Keratinocyte (primary cell): ENCODE results near the gene SLFN12. TPM values are rescaled to one million over a fixed set of nuclear protein-coding genes. Genes with fewer than 3 reads are reported as not detected.

ENCODE experiments used
- DNase-seq: peaks from one replicate; pipeline ENCODE4 v3.0.0-alpha.2; 2011; ENCODE audit warnings: low read depth, missing footprints, low spot score
- FAIRE-seq: peaks from 2 replicates; lab custom pipeline; 2011; peaks lifted over from hg19 to GRCh38; lab: Jason Lieb, UNC
- H2AFZ ChIP-seq: 2 replicates; pipeline ENCODE4 v1.6.0; 2012; ENCODE audit warnings: low read length, control low read depth, inconsistent platforms; ENCODE audit not compliant: control insufficient read depth
- H3K27ac ChIP-seq: 2 replicates; pipeline ENCODE4 v1.5.1; 2011; ENCODE audit warnings: low read length; ENCODE audit not compliant: control insufficient read depth, insufficient read depth
- H3K27me3 ChIP-seq: 3 replicates; pipeline ENCODE4 v1.6.0; 2011; ENCODE audit warnings: low read length; ENCODE audit not compliant: control insufficient read depth, insufficient read depth; ENCODE audit errors: extremely low read depth
- H3K36me3 ChIP-seq, 2 experiments: 2 replicates in 1 of 2; 3 replicates in 1 of 2; pipeline ENCODE4 v1.5.1; 2011; ENCODE audit warnings: low read length in 2 of 2, mild to moderate bottlenecking in 1 of 2; ENCODE audit not compliant: control insufficient read depth in 2 of 2, insufficient read depth in 2 of 2; ENCODE audit errors: extremely low read depth in 1 of 2
- H3K4me1 ChIP-seq: 3 replicates; pipeline ENCODE4 v1.5.1; 2011; ENCODE audit warnings: low read length; ENCODE audit not compliant: control insufficient read depth, insufficient read depth; ENCODE audit errors: extremely low read depth
- H3K4me2 ChIP-seq: 3 replicates; pipeline ENCODE4 v1.6.0; 2011; ENCODE audit warnings: low read depth, low read length; ENCODE audit not compliant: control insufficient read depth, insufficient read depth; ENCODE audit errors: extremely low read depth
- H3K4me3 ChIP-seq, 3 experiments: fragments of 200-600 bp in 1 of 3; sonication (generic) in 1 of 3; 2 replicates in 2 of 3; 3 replicates in 1 of 3; pipeline ENCODE4 v1.5.1; 2011 to 2016; ENCODE audit warnings: low read length in 3 of 3, mild to moderate bottlenecking in 3 of 3, control low read depth in 2 of 3, inconsistent platforms in 1 of 3, low read depth in 1 of 3, mixed read lengths in 1 of 3, mixed run types in 1 of 3, moderate library complexity in 1 of 3; ENCODE audit not compliant: control insufficient read depth in 2 of 3, insufficient read depth in 2 of 3; ENCODE audit errors: extremely low read depth in 1 of 3
- H3K79me2 ChIP-seq: 2 replicates; pipeline ENCODE4 v1.6.0; 2012; ENCODE audit warnings: low read length; ENCODE audit not compliant: control insufficient read depth, insufficient read depth
- H3K9ac ChIP-seq: 3 replicates; pipeline ENCODE4 v1.6.0; 2011; ENCODE audit warnings: low read length; ENCODE audit not compliant: control insufficient read depth, insufficient read depth; ENCODE audit errors: extremely low read depth
- H3K9me1 ChIP-seq: 3 replicates; pipeline ENCODE4 v1.6.0; 2011; ENCODE audit warnings: low read length; ENCODE audit not compliant: control insufficient read depth, insufficient read depth; ENCODE audit errors: extremely low read depth
- H3K9me3 ChIP-seq: 2 replicates; pipeline ENCODE4 v1.5.1; 2012; ENCODE audit warnings: low read depth, low read length; ENCODE audit not compliant: control insufficient read depth
- H4K20me1 ChIP-seq: 3 replicates; pipeline ENCODE4 v1.6.0; 2011; ENCODE audit warnings: low read length; ENCODE audit not compliant: control insufficient read depth, insufficient read depth; ENCODE audit errors: extremely low read depth
- EZH2 ChIP-seq: IDR thresholded peaks from one replicate; pipeline ENCODE4 v1.6.1; 2012; ENCODE audit warnings: inconsistent platforms, mild to moderate bottlenecking, low read length, moderate library complexity
- dilution Hi-C: fragments of 300-500 bp; cut with MboI; formaldehyde crosslinking; loops from one replicate; pipeline ENCODE4 v1.7.0; 2020; ENCODE audit warnings: low sequenced_read_pairs; ENCODE audit not compliant: extremely low pct_ligation_motif_present
- polyA plus RNA-seq, 5 experiments: library from polyadenylated mRNA; depleted of rRNA in 3 of 5; stranded (reverse) in 3 of 5; stranded (forward) in 1 of 5; unstranded in 1 of 5; fragments of >200 nt; gene quantifications; 1 replicate in 1 of 5; 2 replicates in 3 of 5; 3 replicates in 1 of 5; pipeline versions ENCODE4 v1.2.1 to v1.2.3, GENCODE V29; 2011 to 2012; ENCODE audit warnings: missing spikeins in 2 of 5, low read depth in 1 of 5, low replicate concordance in 1 of 5
- TF ChIP-seq, protein P1 (sequence below), 3 experiments: IDR thresholded peaks in 1 of 3; conservative IDR thresholded peaks in 1 of 3; optimal IDR thresholded peaks in 1 of 3; 2 replicates in 2 of 3; 3 replicates in 1 of 3; pipeline versions ENCODE3 to v1.5.1; 2011; ENCODE audit warnings: low read length in 3 of 3, mild to moderate bottlenecking in 3 of 3, moderate library complexity in 2 of 3, control low read depth in 1 of 3, inconsistent platforms in 1 of 3; ENCODE audit not compliant: insufficient read depth in 2 of 3; ENCODE audit errors: extremely low read depth in 1 of 3

Gene SLFN12
- polyA plus RNA-seq, 1 donor (not counting 4 experiments of a cell fraction or from before 2014, with no cell fraction given) = 15.2 TPM

DNA sequence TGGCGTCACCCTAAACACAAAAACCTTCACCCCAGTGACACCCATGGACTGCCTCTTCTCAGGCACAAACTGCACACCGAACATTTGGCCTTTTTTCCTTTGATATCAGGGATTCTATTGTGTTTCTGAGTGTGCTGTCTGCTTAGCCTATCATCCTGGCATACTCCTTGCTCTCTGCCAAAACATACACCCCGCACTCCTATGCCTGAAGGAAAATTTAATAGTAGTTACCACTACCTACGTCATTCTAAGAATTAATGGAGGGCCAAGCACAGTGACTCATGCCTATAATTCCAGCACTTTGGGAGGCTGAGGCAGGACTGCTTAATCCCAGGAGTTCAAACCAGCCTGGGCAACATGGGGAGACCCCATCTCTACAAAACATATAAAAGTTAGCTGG, 36.2 kb upstream of the SLFN12 start:
- DNase-seq (no peak), FAIRE-seq (no peak)
- H3K36me3 ChIP-seq = no peaks in the 10 kb centered on the region
- H3K9me3 ChIP-seq = no peaks in the 10 kb centered on the region
- H3K4me2 ChIP-seq = no peak overlapping the region
- peaks cover 8% of the 10 kb centered on the region for H3K27me3 ChIP-seq
- no peak overlapping the region for H2AFZ ChIP-seq
- H3K27ac ChIP-seq = no peak overlapping the region
- H3K9me1 ChIP-seq = no peaks in the 10 kb centered on the region
- H3K9ac ChIP-seq = no peak overlapping the region
- H3K4me1 ChIP-seq = no peaks in the 10 kb centered on the region
- H3K4me3 ChIP-seq = no peak overlapping the region
- H3K79me2 ChIP-seq = no peaks in the 10 kb centered on the region
- dilution Hi-C loops = no loop called here
- H4K20me1 ChIP-seq = no peaks in the 10 kb centered on the region
- TF ChIP-seq, protein P1, sequence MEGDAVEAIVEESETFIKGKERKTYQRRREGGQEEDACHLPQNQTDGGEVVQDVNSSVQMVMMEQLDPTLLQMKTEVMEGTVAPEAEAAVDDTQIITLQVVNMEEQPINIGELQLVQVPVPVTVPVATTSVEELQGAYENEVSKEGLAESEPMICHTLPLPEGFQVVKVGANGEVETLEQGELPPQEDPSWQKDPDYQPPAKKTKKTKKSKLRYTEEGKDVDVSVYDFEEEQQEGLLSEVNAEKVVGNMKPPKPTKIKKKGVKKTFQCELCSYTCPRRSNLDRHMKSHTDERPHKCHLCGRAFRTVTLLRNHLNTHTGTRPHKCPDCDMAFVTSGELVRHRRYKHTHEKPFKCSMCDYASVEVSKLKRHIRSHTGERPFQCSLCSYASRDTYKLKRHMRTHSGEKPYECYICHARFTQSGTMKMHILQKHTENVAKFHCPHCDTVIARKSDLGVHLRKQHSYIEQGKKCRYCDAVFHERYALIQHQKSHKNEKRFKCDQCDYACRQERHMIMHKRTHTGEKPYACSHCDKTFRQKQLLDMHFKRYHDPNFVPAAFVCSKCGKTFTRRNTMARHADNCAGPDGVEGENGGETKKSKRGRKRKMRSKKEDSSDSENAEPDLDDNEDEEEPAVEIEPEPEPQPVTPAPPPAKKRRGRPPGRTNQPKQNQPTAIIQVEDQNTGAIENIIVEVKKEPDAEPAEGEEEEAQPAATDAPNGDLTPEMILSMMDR (optimal IDR thresholded peaks at IDR 0.05 in 1 of 3, IDR thresholded peaks at IDR 0.05 in 1 of 3, conservative IDR thresholded peaks at IDR 0.05 in 1 of 3; ENCODE audit: extremely low read depth in 1 of 3, insufficient read depth in 2 of 3, low read length in 3 of 3) = no peak

DNA sequence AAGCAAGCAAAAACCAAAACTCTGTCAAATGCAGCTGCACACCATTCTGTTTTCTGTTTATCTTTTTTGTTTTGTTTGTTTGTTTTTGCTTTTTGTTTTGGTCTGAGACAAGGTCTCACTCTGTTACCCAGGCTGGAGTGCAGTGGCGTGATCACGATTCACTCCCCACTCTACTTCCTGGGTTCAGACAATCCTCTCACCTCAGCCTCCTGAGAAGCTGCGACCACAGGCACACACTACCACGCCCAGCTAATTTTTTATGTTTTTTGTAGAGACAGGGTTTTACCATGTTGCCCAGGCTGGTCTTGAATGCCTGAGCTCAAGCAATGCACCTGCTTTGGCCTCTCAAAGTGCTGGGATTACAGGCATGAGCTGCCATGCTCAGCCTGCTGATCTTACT, 35.5 kb upstream of the SLFN12 start:
- H3K4me1 ChIP-seq = no peaks in the 10 kb centered on the region
- H3K9me3 ChIP-seq = no peaks in the 10 kb centered on the region
- H3K9me1 ChIP-seq = no peaks in the 10 kb centered on the region
- FAIRE-seq = no peak
- no peak overlapping the region for H3K4me2 ChIP-seq
- H3K4me3 ChIP-seq = no peak overlapping the region
- H4K20me1 ChIP-seq = no peaks in the 10 kb centered on the region
- H3K27me3 ChIP-seq = peaks cover 13% of the 10 kb centered on the region
- DNase-seq = no peak
- no peak overlapping the region for H2AFZ ChIP-seq
- no peak for TF ChIP-seq EZH2
- TF ChIP-seq, protein P1 (optimal IDR thresholded peaks at IDR 0.05 in 1 of 3, IDR thresholded peaks at IDR 0.05 in 1 of 3, conservative IDR thresholded peaks at IDR 0.05 in 1 of 3; ENCODE audit: extremely low read depth in 1 of 3, insufficient read depth in 2 of 3, low read length in 3 of 3) = no peak
- no peak overlapping the region for H3K9ac ChIP-seq
- no peaks in the 10 kb centered on the region for H3K79me2 ChIP-seq
- no peaks in the 10 kb centered on the region for H3K36me3 ChIP-seq
- H3K27ac ChIP-seq = no peak overlapping the region
- dilution Hi-C loops = no loop called here
